MCF 10A (cell line): Measurements from ENCODE around the gene CETP. TPM values are rescaled to one million over a fixed set of nuclear protein-coding genes. Genes with fewer than 3 reads are reported as not detected.
"Not testable (repeated sequence)": the region's sequence is repeated elsewhere in the genome, so short reads cannot be mapped to it uniquely, and the experiment has no call there.

Source experiments
- BruUV-seq: library from RNA; stranded (reverse); fragments of 400-500 nt; replicated peaks from 2 replicates; lab custom pipeline; 2021; lab: Mats Ljungman, UMichigan
- CTCF ChIA-PET: fragments of 300-600 bp; sonication (Branson Sonifier 250); formaldehyde crosslinking; extraction: SDS; loops from one replicate; lab custom pipeline; 2021; ENCODE audit warnings: antibody characterized with exemption, inconsistent platforms; lab: Yijun Ruan, JAX
- POLR2A ChIA-PET: fragments of 300-600, 350-650 bp; sonication (Branson Sonifier 250); formaldehyde crosslinking; extraction: SDS; loops from one replicate; lab custom pipeline; 2020; ENCODE audit warnings: antibody characterized with exemption, inconsistent platforms; lab: Yijun Ruan, JAX
- DNase-seq: peaks from one replicate; pipeline ENCODE4 v3.0.0-alpha.2; 2018; ENCODE audit not compliant: unreplicated experiment
- H3K27ac Mint-ChIP-seq: one replicate; pipeline ENCODE4 v1.8.0; 2022; ENCODE audit warnings: mild to moderate bottlenecking, low read depth, mixed read lengths; ENCODE audit not compliant: unreplicated experiment
- H3K27me3 Mint-ChIP-seq: one replicate; pipeline ENCODE4 v1.8.0; 2022; ENCODE audit warnings: mixed read lengths; ENCODE audit not compliant: insufficient read depth, unreplicated experiment
- H3K36me3 Mint-ChIP-seq: one replicate; pipeline ENCODE4 v1.8.0; 2022; ENCODE audit warnings: mild to moderate bottlenecking, moderate library complexity, mixed read lengths; ENCODE audit not compliant: insufficient read depth, unreplicated experiment
- H3K4me1 Mint-ChIP-seq: one replicate; pipeline ENCODE4 v1.8.0; 2022; ENCODE audit warnings: mixed read lengths; ENCODE audit not compliant: insufficient read depth, unreplicated experiment
- H3K4me3 Mint-ChIP-seq: one replicate; pipeline ENCODE4 v1.8.0; 2022; ENCODE audit warnings: mild to moderate bottlenecking, moderate library complexity, mixed read lengths; ENCODE audit not compliant: unreplicated experiment
- H3K9me3 Mint-ChIP-seq: one replicate; pipeline ENCODE4 v1.8.0; 2022; ENCODE audit warnings: mixed read lengths; ENCODE audit not compliant: unreplicated experiment
- CTCF ChIP-seq: fragments of 200-600 bp; IDR thresholded peaks from one replicate; pipeline ENCODE4 v1.8.0; 2022; ENCODE audit warnings: antibody characterized with exemption, mild to moderate bottlenecking; ENCODE audit not compliant: unreplicated experiment
- intact Hi-C: fragments of 100-400 bp; cut with micrococcal nuclease; formaldehyde crosslinking; loops from 2 replicates; pipeline ENCODE4 v1.14.1; 2022
- total RNA-seq: library from RNA; stranded (reverse); gene quantifications from 2 replicates; pipeline ENCODE4 v1.2.3, GENCODE V29; 2022

The CETP gene
- total RNA-seq, 1 experiment from 2014 or later: not detected

DNA sequence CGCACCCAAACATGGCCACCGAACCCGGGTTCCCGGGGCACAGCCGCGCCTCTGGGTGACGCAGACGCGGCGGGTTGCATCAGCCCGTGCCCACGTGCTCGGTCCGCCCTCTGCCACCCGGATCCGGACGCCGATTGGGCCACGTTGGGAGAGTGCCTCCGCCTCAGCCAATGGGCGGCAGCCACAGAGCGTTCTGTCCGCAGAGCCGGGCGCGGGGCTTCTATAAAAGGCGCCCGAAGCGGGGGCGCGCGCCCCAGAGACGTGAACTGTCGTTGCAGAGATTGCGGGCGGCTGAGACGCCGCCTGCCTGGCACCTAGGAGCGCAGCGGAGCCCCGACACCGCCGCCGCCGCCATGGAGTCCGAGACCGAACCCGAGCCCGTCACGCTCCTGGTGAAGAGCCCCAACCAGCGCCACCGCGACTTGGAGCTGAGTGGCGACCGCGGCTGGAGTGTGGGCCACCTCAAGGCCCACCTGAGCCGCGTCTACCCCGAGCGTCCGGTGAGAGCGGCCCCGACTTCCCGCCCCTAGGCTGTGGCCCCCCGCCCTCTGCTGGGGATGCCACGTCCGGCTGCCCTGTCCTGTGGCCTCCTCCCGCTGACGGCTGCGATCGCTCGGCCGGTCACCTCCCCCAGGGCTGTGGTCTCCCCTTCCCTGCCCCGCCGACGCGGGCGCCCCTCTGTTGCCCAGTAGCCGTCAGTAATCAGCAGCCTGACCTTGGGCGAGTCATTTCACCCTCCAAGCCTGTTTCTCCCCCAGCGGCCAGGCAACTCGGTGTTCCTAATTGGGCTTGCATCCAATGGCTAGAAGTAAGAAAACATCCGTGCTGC lies 29.6 kb upstream of the CETP start, which contains the start of gene HERPUD1:
TSS of gene HERPUD1 (plus strand) at position 251 of the 829 bp plus-strand sequence. CDS start at position 354, 103 bp downstream.
- peaks cover 8% of the 10 kb centered on the region for H3K4me1 Mint-ChIP-seq
- TF ChIP-seq CTCF: no peak
- H3K9me3 Mint-ChIP-seq: no peaks in the 10 kb centered on the region
- no TSS peak for BruUV-seq
- POLR2A ChIA-PET: interaction anchor here (0.6 to 4.0 kb wide), 41 partner anchors 8 to 447 kb away, joined by 3 to 31 read pairs (median 4); partner anchors contain the start of genes ARL2BP, CETP, MT1X and NLRC5
- CTCF ChIA-PET: interaction anchor here (0.6 to 2.0 kb wide), 3 partner anchors 11 to 463 kb away, joined by 3 to 16 read pairs (median 3); no protein-coding TSS in a partner anchor
- intact Hi-C loops: loop anchor here (5.0 to 10.0 kb wide), 2 partner anchors 65 to 233 kb away; partner anchors contain the start of gene SLC12A3
- H3K36me3 Mint-ChIP-seq: peaks cover 55% of the 10 kb centered on the region
- DNase-seq: peak; percentile 98
- no peaks in the 10 kb centered on the region for H3K27me3 Mint-ChIP-seq
- H3K27ac Mint-ChIP-seq: peak within 1 kb of the TSS; percentile 100
- H3K4me3 Mint-ChIP-seq: peak within 1 kb of the TSS; percentile 99

DNA sequence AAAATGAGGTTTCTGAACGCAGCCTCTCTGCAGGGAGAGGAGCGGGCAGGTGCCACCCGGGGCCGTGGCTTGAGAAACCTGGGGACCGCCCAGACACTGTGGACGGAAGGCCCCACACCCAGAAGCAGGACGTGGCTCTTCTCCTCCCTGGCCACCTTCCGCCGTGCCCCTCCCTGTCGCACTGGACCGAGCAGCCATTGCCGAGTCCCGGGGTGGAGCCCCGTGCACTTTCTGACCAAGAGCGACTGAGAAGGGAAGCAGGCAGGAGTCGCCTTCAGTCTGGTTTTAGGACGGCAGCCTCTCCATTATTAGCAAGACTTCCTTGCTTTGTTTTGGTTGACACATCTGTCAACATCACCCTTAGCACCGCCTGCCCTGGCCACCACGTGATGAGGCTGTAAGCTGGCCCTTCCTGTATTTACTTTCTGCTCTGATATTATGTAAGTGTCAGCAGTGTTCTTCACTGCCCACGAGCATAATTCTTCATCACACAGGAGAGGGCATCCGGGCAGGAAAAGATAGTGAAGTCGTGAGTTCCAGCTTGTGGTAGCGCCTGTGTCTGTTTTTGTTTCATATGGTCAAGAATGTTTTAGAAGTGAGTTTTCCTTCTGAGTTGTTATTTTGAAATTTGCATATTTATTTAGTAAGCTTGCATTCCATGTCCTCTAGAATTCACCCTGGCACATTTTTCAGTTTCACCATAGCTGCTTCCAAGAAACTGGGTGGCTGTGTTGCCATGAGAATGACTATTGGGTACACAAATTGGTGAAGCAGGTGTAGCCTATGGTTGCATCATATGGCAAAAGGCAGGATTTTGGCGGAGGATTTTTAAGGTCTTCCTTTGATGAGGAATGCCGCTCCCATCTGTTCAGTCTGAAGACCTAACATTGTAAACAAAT lies 28.8 kb upstream of the CETP start:
- H3K27ac Mint-ChIP-seq: peak overlapping the region; percentile 100
- no peaks in the 10 kb centered on the region for H3K27me3 Mint-ChIP-seq
- H3K36me3 Mint-ChIP-seq: peaks cover 64% of the 10 kb centered on the region
- DNase-seq: peak; percentile 81
- H3K4me1 Mint-ChIP-seq: peaks cover 8% of the 10 kb centered on the region
- ChIA-PET CTCF (interaction anchor here (0.6 to 2.0 kb wide), 4 partner anchors 12 to 462 kb away, joined by 3 to 16 read pairs (median 3); no protein-coding TSS in a partner anchor), POLR2A (interaction anchor here (0.6 to 4.0 kb wide), 39 partner anchors 9 to 506 kb away, joined by 3 to 31 read pairs (median 4); partner anchors contain the start of genes CETP, MT1X, MT2A and NLRC5)
- no peaks in the 10 kb centered on the region for H3K9me3 Mint-ChIP-seq
- BruUV-seq: TSS peak; percentile 26
- no peak for TF ChIP-seq CTCF
- H3K4me3 Mint-ChIP-seq: peak overlapping the region; percentile 99
- intact Hi-C loops: loop anchor here (5.0 to 10.0 kb wide), 2 partner anchors 66 to 232 kb away; partner anchors contain the start of gene SLC12A3

GRCh38 chr16:56933828-56934598 lies 27.7 kb upstream of the CETP start:
- intact Hi-C loops: loop anchor here (5.0 to 10.0 kb wide), 2 partner anchors 67 to 231 kb away; partner anchors contain the start of gene SLC12A3
- TF ChIP-seq CTCF: no peak
- ChIA-PET POLR2A (interaction anchor here (0.8 to 4.0 kb wide), 24 partner anchors 8 to 507 kb away, joined by 3 to 31 read pairs (median 4); partner anchors contain the start of genes MT1X, MT2A, NLRC5 and PSME3IP1), CTCF (interaction anchor here (1.0 to 2.0 kb wide), 2 partner anchors 67 to 68 kb away, joined by 3 to 16 read pairs; no protein-coding TSS in a partner anchor)
- Mint-ChIP-seq H3K27ac (peak overlapping the region; percentile 1), H3K9me3 (no peaks in the 10 kb centered on the region), H3K27me3 (no peaks in the 10 kb centered on the region), H3K4me3 (peak overlapping the region; percentile 99), H3K36me3 (peaks cover 74% of the 10 kb centered on the region), H3K4me1 (peaks cover 8% of the 10 kb centered on the region)
- no TSS peak for BruUV-seq
- no peak for DNase-seq

DNA sequence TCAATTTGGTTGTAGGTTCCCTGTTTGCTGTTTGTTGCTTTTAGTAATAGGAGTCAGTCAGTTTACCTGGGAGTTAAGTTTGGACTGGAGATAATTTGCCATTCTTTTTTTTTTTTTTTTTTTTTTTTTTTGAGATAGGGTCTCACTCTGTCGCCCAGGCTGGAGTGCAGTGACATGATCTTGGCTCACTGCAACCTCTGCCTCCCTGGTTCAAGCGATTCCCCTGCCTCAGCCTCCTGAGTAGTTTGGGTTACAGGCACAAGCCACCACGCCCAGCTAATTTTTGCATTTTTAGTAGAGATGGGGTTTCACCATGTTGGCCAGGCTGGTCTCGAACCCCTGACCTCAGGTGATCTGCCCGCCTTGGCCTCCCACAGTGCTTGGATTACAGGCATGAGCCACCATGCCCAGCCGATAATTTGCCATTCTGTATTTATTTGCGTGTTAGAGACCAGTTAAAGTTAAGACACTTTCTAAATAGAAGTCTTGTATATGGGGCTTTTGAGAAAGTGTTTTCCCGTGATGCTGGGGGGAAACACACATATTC lies 27.1 kb upstream of the CETP start:
- not testable (repeated sequence) for BruUV-seq, H3K9me3 Mint-ChIP-seq, H3K27me3 Mint-ChIP-seq, H3K4me1 Mint-ChIP-seq, DNase-seq
- Mint-ChIP-seq H3K4me3 (peak overlapping the region; percentile 99), H3K36me3 (peaks cover 81% of the 10 kb centered on the region), H3K27ac (peak overlapping the region; percentile 1)
- intact Hi-C loops: loop anchor here (5.0 to 10.0 kb wide), 2 partner anchors 67 to 230 kb away; partner anchors contain the start of gene SLC12A3
- ChIA-PET POLR2A (interaction anchor here (1.0 to 4.0 kb wide), 5 partner anchors 7 to 251 kb away, joined by 3 to 31 read pairs (median 7); partner anchors contain the start of genes PSME3IP1 and RSPRY1), CTCF (interaction anchor here (0.7 to 2.0 kb wide), 3 partner anchors 11 to 69 kb away, joined by 3 to 16 read pairs (median 4); no protein-coding TSS in a partner anchor)
